Pancreas (tissue), 10 donors: ENCODE measurements around the gene KLHL8. TPM values are rescaled to one million over a fixed set of nuclear protein-coding genes. Genes with fewer than 3 reads are reported as not detected.
A peak's percentile ranks its signal among the peaks of the same experiment; 100 is the strongest.

Experiments used
- ATAC-seq, 4 donors: fragments of 200-7000 bp; cut with Tn5 transposase; one replicate each; pipeline versions ENCODE4 v1.8.0 to v1.9.1; 2020; ENCODE audit warnings: mild to moderate bottlenecking in 4 of 4, moderate library complexity in 4 of 4
- DNase-seq, 6 donors: peaks; one replicate each; pipeline ENCODE4 v3.0.0-alpha.2; 2020
- FAIRE-seq: peaks from 2 replicates; lab custom pipeline; 2012; peaks lifted over from hg19 to GRCh38; lab: Jason Lieb, UNC
- H3K27ac ChIP-seq, 4 donors: fragments of 200-600 bp; sonication (generic); 1 replicate in 3 of 4; 2 replicates in 1 of 4; pipeline versions ENCODE4 v1.5.0 to v1.8.0; 2020
- H3K27me3 ChIP-seq, 4 donors: fragments of 200-600 bp; one replicate each; pipeline ENCODE4 v1.8.0; 2021
- H3K36me3 ChIP-seq, 3 donors: fragments of 200-600 bp; sonication (generic) in 1 of 3; one replicate each; pipeline versions ENCODE4 v1.5.0 to v1.8.0; 2020 to 2021
- H3K4me1 ChIP-seq, 3 donors: fragments of 200-600 bp; one replicate each; pipeline ENCODE4 v1.8.0; 2021
- H3K4me3 ChIP-seq, 4 donors: fragments of 200-600 bp; sonication (generic) in 2 of 4; one replicate each; pipeline versions ENCODE4 v1.5.0 to v1.8.0; 2020 to 2021
- H3K9me3 ChIP-seq, 4 donors: fragments of 200-600 bp; one replicate each; pipeline ENCODE4 v1.8.0; 2021
- CTCF ChIP-seq, 4 donors: fragments of 200-600 bp; sonication (generic) in 3 of 4; IDR thresholded peaks; one replicate each; pipeline versions ENCODE4 v1.5.0 to v1.8.0; 2021; ENCODE audit warnings: antibody characterized with exemption in 4 of 4
- WGBS, 2 donors: extraction: QIAGEN DNeasy Blood & Tissue Kit; methylation state at CpG; one replicate each; pipeline ENCODE4 v1.1.7; 2013; 5-methylcytosine and 5-hydroxymethylcytosine counted together
- intact Hi-C, 3 donors: fragments of 100-400 bp; cut with DNase I; formaldehyde crosslinking; loops; one replicate each; pipeline versions ENCODE4 v1.11.1 to v1.14.2; 2022
- polyA plus RNA-seq, 2 donors: library from polyadenylated mRNA; stranded (reverse); fragments of 200-250 nt; gene quantifications; one replicate each; pipeline ENCODE4 v1.2.3, GENCODE V29; 2013
- total RNA-seq, 6 donors: library from RNA; stranded (reverse); fragmentation: NEBNext Ultra II Directional in 4 of 6; extraction: Animal tissue kit (Norgen Biotek cat#: 25700) in 4 of 6; gene quantifications; one replicate each; pipeline versions ENCODE4 v1.2.1 to v1.2.4, GENCODE V29; 2021 to 2023
- donor health status: healthy with polysubstance abuse.
- donor health status: DM: no; HTN: no; CAD: no; lungs with moderate emphysema.
- donor health status: DM: no; HTN: no; CAD: no.
- donor health status: control.
- donor health status: control.
- donor health status: Bipolar disorder and iron deficiency.
- donor health status: DM: yes; HTN: yes; CAD: no.
- donor health status: DM: no; HTN: no; CAD: no.
- donor health status: DM: no; HTN: no; CAD: no.
- donor health status: DM: yes; HTN: yes; CAD: no.

KLHL8 gene
- total and polyA plus RNA-seq, 8 donors = 1.7 to 9.8 (median 5.5) TPM

- Histone ChIP-seq H3K36me3 (peaks cover 0 to 63% (median 11%) of the 10 kb centered on the region in 3 donors), H3K27ac (no peak overlapping the region), H3K4me3 (no peak overlapping the region), H3K9me3 (no peaks in the 10 kb centered on the region), H3K4me1 (peaks cover 0 to 2% (median 0%) of the 10 kb centered on the region in 3 donors), H3K27me3 (no peaks in the 10 kb centered on the region)
- no peak for TF ChIP-seq CTCF (IDR thresholded peaks at IDR 0.05)
- no peak for ATAC-seq
- intact Hi-C loops = loop anchor here in 1 of 3 donors (10.0 kb wide), 1 partner anchor 191 kb away; no protein-coding TSS in a partner anchor
- WGBS, 2 donors = 79 to 82% methylated on average over 1 of the region's 1 CpG
- no peak for FAIRE-seq
- no peak for DNase-seq
Observed at GRCh38 chr4:87116231-87116630, 104.2 kb downstream of the KLHL8 start.

GRCh38 chr4:87114245-87115062 lies 106.0 kb downstream of the KLHL8 start:
- peaks cover 0 to 52% (median 11%) of the 10 kb centered on the region in 3 donors for H3K36me3 ChIP-seq

GRCh38 chr4:87112063-87112462 lies 108.4 kb downstream of the KLHL8 start:
- 77 to 83% methylated on average over 4 of the region's 4 CpGs for WGBS, 2 donors
- Histone ChIP-seq H3K27ac (no peak overlapping the region), H3K27me3 (no peaks in the 10 kb centered on the region), H3K9me3 (no peaks in the 10 kb centered on the region), H3K4me3 (no peak overlapping the region), H3K36me3 (peaks cover 0 to 34% (median 17%) of the 10 kb centered on the region in 3 donors), H3K4me1 (no peaks in the 10 kb centered on the region)
- no peak for FAIRE-seq
- DNase-seq = no peak
- intact Hi-C loops = loop anchor here in 1 of 3 donors (10.0 kb wide), 1 partner anchor 187 kb away; no protein-coding TSS in a partner anchor
- TF ChIP-seq CTCF (IDR thresholded peaks at IDR 0.05) = no peak
- no peak for ATAC-seq

More at GRCh38 chr4:87114245-87115062, 106.0 kb downstream of the KLHL8 start:
- H3K9me3 ChIP-seq = no peaks in the 10 kb centered on the region
- no peak overlapping the region for H3K4me3 ChIP-seq
- FAIRE-seq (no peak), ATAC-seq (no peak), DNase-seq (peak in 2 of 6 donors; percentile 23 to 45)
- H3K27ac ChIP-seq = no peak overlapping the region
- intact Hi-C loops = loop anchor here in 1 of 3 donors (10.0 kb wide), 1 partner anchor 190 kb away; no protein-coding TSS in a partner anchor
- no peak for TF ChIP-seq CTCF (IDR thresholded peaks at IDR 0.05)
- H3K27me3 ChIP-seq = no peaks in the 10 kb centered on the region
- 89 to 91% methylated on average over 24 of the region's 24 CpGs for WGBS, 2 donors
- H3K4me1 ChIP-seq = no peaks in the 10 kb centered on the region

Other genes with a start within 250 kb of the KLHL8 start
- 1 to 10 TPM in 1 of 6 donors, under 1 TPM in 5; 0.24 to 2.7 (median 0.53) TPM for gene HSD17B13, start 102.3 kb upstream of the KLHL8 start, total RNA-seq
- gene HSD17B13, start 102.3 kb upstream of the KLHL8 start, polyA plus RNA-seq = under 1 TPM; 0.75 to 0.84 TPM
- 10 to 100 TPM; 20.0 to 53.5 (median 34.8) TPM for gene HSD17B11, start 170.6 kb upstream of the KLHL8 start, total RNA-seq
- 10 to 100 TPM; 31.1 to 43.7 TPM for gene HSD17B11, start 170.6 kb upstream of the KLHL8 start, polyA plus RNA-seq
- 10 to 100 TPM; 22.1 to 34.0 (median 28.1) TPM for gene NUDT9, start 202.0 kb upstream of the KLHL8 start, total RNA-seq
- gene NUDT9, start 202.0 kb upstream of the KLHL8 start, polyA plus RNA-seq = 10 to 100 TPM; 45.4 to 64.4 TPM